Bronchial smooth muscle cell (primary cell): ENCODE results near the gene RFX8. TPM values are rescaled to one million over a fixed set of nuclear protein-coding genes. Genes with fewer than 3 reads are reported as not detected.

Source experiments
- total RNA-seq: library from RNA; depleted of rRNA; stranded (reverse); fragments of >200 nt; gene quantifications from 2 replicates; pipeline ENCODE4 v1.2.1, GENCODE V29; 2014

RFX8 gene
- 7.3 and 10.4 TPM in 2 replicates for total RNA-seq

GRCh38 chr2:101474731-101475384 is at the start of gene RFX8:
RFX8 (minus strand) TSS chr2:101475112; CDS start chr2:101466848, 8,264 bp downstream.

GRCh38 chr2:101387151-101387834 is 87.6 kb downstream of the RFX8 start, which contains the start of gene CREG2:
CREG2 (minus strand) TSS chr2:101387503; CDS start chr2:101387457, 46 bp downstream.

Other genes with a start within 250 kb of the RFX8 start
- 5.6 and 11.2 TPM in 2 replicates for gene CNOT11, start 222.2 kb downstream of the RFX8 start, total RNA-seq
- gene RNF149, start 166.4 kb downstream of the RFX8 start, total RNA-seq, result 37.8 and 42.1 TPM in 2 replicates
- 0.26 and 0.32 TPM in 2 replicates for gene CREG2, start 87.6 kb downstream of the RFX8 start, total RNA-seq
- 152 and 216 TPM in 2 replicates for gene MAP4K4, start 222.6 kb upstream of the RFX8 start, total RNA-seq